ENCODE data around the gene SFT2D3. TPM values are rescaled to one million over a fixed set of nuclear protein-coding genes. Genes with fewer than 3 reads are reported as not detected.

Gene SFT2D3
- total and polyA plus RNA-seq, 2 donors (not counting 1 experiment from before 2014, with no cell fraction given) = 3.5 to 14.2 TPM

- H3K4me2 ChIP-seq (replicated peaks; ENCODE audit: low read depth, low read length, poor library complexity, severe bottlenecking) = peak overlapping the region; percentile 88
- CTCF ChIA-PET = interaction anchor here (0.6 to 4.7 kb wide), 4 partner anchors 61 to 188 kb away, joined by 3 to 36 read pairs (median 4); partner anchors contain the start of gene WDR33
- Mint-ChIP-seq H3K9me3 (ENCODE audit: insufficient read depth) (no peaks in the 10 kb centered on the region), H3K4me1 (peaks cover 35% of the 10 kb centered on the region), H3K27ac (peak overlapping the region; percentile 100), H3K27me3 (no peaks in the 10 kb centered on the region), H3K4me3 (peak overlapping the region; percentile 98)
- POLR2A ChIA-PET = interaction anchor here (0.6 to 1.3 kb wide), 3 partner anchors 25 to 109 kb away, joined by 3 to 4 read pairs (median 4); partner anchors contain the start of gene LIMS2
- H3K4me3 ChIP-seq (ENCODE audit: control extremely low read depth in 1 of 5, extremely low read depth in 1 of 5, insufficient read depth in 1 of 5, low read depth in 2 of 5, low read length in 4 of 5) = peak overlapping the region; percentile 69 to 84 (median 77)
- TF ChIP-seq, protein P1, sequence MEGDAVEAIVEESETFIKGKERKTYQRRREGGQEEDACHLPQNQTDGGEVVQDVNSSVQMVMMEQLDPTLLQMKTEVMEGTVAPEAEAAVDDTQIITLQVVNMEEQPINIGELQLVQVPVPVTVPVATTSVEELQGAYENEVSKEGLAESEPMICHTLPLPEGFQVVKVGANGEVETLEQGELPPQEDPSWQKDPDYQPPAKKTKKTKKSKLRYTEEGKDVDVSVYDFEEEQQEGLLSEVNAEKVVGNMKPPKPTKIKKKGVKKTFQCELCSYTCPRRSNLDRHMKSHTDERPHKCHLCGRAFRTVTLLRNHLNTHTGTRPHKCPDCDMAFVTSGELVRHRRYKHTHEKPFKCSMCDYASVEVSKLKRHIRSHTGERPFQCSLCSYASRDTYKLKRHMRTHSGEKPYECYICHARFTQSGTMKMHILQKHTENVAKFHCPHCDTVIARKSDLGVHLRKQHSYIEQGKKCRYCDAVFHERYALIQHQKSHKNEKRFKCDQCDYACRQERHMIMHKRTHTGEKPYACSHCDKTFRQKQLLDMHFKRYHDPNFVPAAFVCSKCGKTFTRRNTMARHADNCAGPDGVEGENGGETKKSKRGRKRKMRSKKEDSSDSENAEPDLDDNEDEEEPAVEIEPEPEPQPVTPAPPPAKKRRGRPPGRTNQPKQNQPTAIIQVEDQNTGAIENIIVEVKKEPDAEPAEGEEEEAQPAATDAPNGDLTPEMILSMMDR (IDR thresholded peaks at IDR 0.05) = no peak
- no peak for TF ChIP-seq EZH2 (IDR thresholded peaks at IDR 0.05; ENCODE audit: borderline replicate concordance, insufficient read depth, low read depth, low read length, poor library complexity, severe bottlenecking)
- no peaks in the 10 kb centered on the region for H3K27me3 ChIP-seq (replicated peaks in 1 of 4; ENCODE audit: control extremely low read depth in 1 of 4, control insufficient read depth in 3 of 4, insufficient read depth in 4 of 4, low read length in 3 of 4)
- intact Hi-C loops (cut with micrococcal nuclease) = loop anchor here (1.0 to 10.0 kb wide), 10 partner anchors 49 to 616 kb away; partner anchors contain the start of genes IWS1, SAP130, UGGT1 and WDR33
- H3K36me3 ChIP-seq (replicated peaks in 1 of 2; ENCODE audit: control extremely low read depth in 1 of 2, control insufficient read depth in 1 of 2, extremely low read depth in 1 of 2, insufficient read depth in 2 of 2, low read length in 1 of 2) = peaks cover 0 to 14% of the 10 kb centered on the region in 2 experiments
- H3K9ac ChIP-seq (ENCODE audit: low read length) = peak overlapping the region; percentile 72
- peak; percentile 71 for DNase-seq
- peaks cover 31% of the 10 kb centered on the region for H3K79me2 ChIP-seq (ENCODE audit: control insufficient read depth, insufficient read depth, low read length)
- peak overlapping the region; percentile 91 to 95 for H3K27ac ChIP-seq (ENCODE audit: low read length in 2 of 2)
- ATAC-seq (ENCODE audit: low read depth) = peak; percentile 15
- peaks cover 26% of the 10 kb centered on the region for H4K20me1 ChIP-seq (ENCODE audit: control insufficient read depth, insufficient read depth, low read length, poor library complexity, severe bottlenecking)
- H3K4me1 ChIP-seq (ENCODE audit: control insufficient read depth in 2 of 2, insufficient read depth in 2 of 2, low read length in 2 of 2) = peaks cover 29 to 34% of the 10 kb centered on the region in 2 donors
- no peaks in the 10 kb centered on the region for H3K9me3 ChIP-seq (ENCODE audit: control extremely low read depth in 1 of 3, control insufficient read depth in 2 of 3, insufficient read depth in 1 of 3, low read length in 2 of 3)
- H2AFZ ChIP-seq (ENCODE audit: insufficient read depth, low read depth, low read length, poor library complexity, severe bottlenecking) = peak overlapping the region; percentile 82
- 53% methylated on average over 13 of the region's 17 CpGs for WGBS (ENCODE audit: insufficient coverage)
Measured at GRCh38 chr2:127700527-127701192, 637 bp upstream of the SFT2D3 start.
